ENCODE results near the gene DNAJC19.
"Not testable (repeated sequence)": the region's sequence is repeated elsewhere in the genome, so short reads cannot be mapped to it uniquely, and the experiment has no call there.

DNAJC19 gene

GRCh38 chr3:180989291-180990163 is at the start of gene DNAJC19:
Gene DNAJC19 (minus strand): TSS chr3:180989736. CDS start chr3:180989602, 134 bp downstream.
- peak; percentile 98 to 99 for DNase-seq

- DNase-seq: no peak
Measured at GRCh38 chr3:181030948-181031347, 41.4 kb upstream of the DNAJC19 start.

- DNase-seq: no peak
Measured at GRCh38 chr3:181025204-181025603, 35.7 kb upstream of the DNAJC19 start.

GRCh38 chr3:181017690-181018089 is 28.2 kb upstream of the DNAJC19 start:
- DNase-seq: no peak

GRCh38 chr3:181009225-181009624 is 19.7 kb upstream of the DNAJC19 start:
- no peak for DNase-seq

GRCh38 chr3:181008796-181009195 is 19.3 kb upstream of the DNAJC19 start:
- no peak for DNase-seq

- no peak for DNase-seq
Measured at GRCh38 chr3:181007262-181007661, 17.7 kb upstream of the DNAJC19 start.

GRCh38 chr3:181006541-181006940 is 17.0 kb upstream of the DNAJC19 start:
- DNase-seq: no peak

GRCh38 chr3:181003469-181003868 is 13.9 kb upstream of the DNAJC19 start:
- not testable (repeated sequence) for DNase-seq

GRCh38 chr3:181002331-181002730 is 12.8 kb upstream of the DNAJC19 start:
- DNase-seq: not testable (repeated sequence)

GRCh38 chr3:180996415-180996932 is 6.9 kb upstream of the DNAJC19 start:
- DNase-seq: no peak

GRCh38 chr3:180990505-180990904 is 969 bp upstream of the DNAJC19 start:
- peak; percentile 36 to 39 for DNase-seq

GRCh38 chr3:180987344-180987743 is 2.2 kb downstream of the DNAJC19 start:
- no peak for DNase-seq

- DNase-seq: not testable (repeated sequence)
Measured at GRCh38 chr3:180986366-180986765, 3.2 kb downstream of the DNAJC19 start.

GRCh38 chr3:180983136-180983535 is 6.4 kb downstream of the DNAJC19 start:
- DNase-seq: no peak

GRCh38 chr3:180981912-180982311 is 7.6 kb downstream of the DNAJC19 start:
- DNase-seq: no peak

- no peak for DNase-seq
Measured at GRCh38 chr3:180980611-180981010, 8.9 kb downstream of the DNAJC19 start.

GRCh38 chr3:180979961-180980360 is 9.6 kb downstream of the DNAJC19 start:
- no peak for DNase-seq

- no peak for DNase-seq
Measured at GRCh38 chr3:180977498-180977897, 12.0 kb downstream of the DNAJC19 start.

- no peak for DNase-seq
Measured at GRCh38 chr3:180974286-180974685, 15.2 kb downstream of the DNAJC19 start.

- no peak for DNase-seq
Measured at GRCh38 chr3:180973543-180973942, 16.0 kb downstream of the DNAJC19 start.

- DNase-seq: no peak
Measured at GRCh38 chr3:180970931-180971330, 18.6 kb downstream of the DNAJC19 start.

- no peak for DNase-seq
Measured at GRCh38 chr3:180962530-180962929, 27.0 kb downstream of the DNAJC19 start.

- no peak for DNase-seq
Measured at GRCh38 chr3:180961552-180961951, 28.0 kb downstream of the DNAJC19 start.

Measured in AML-193 (cell line).